NB4 (cell line): ENCODE results near the gene METRNL.
A peak's percentile ranks its signal among the peaks of the same experiment; 100 is the strongest.

ENCODE experiments used
- DNase-seq: peaks from one replicate; pipeline ENCODE4 v3.0.0; 2010; ENCODE audit warnings: low read depth
- H3K4me3 ChIP-seq: one replicate; pipeline ENCODE4 v1.5.1; 2011; ENCODE audit warnings: mild to moderate bottlenecking, low read depth, low read length, moderate library complexity
- MAX ChIP-seq: IDR thresholded peaks from 2 replicates; pipeline ENCODE4 v1.6.1; 2011; ENCODE audit warnings: low read depth, low read length
- MYC ChIP-seq: IDR thresholded peaks from 2 replicates; pipeline ENCODE4 v1.6.1; 2011; ENCODE audit warnings: low read depth, low read length
- POLR2A ChIP-seq: IDR thresholded peaks from 2 replicates; pipeline ENCODE4 v1.6.1; 2011; ENCODE audit warnings: mild to moderate bottlenecking; ENCODE audit not compliant: insufficient read length; ENCODE audit errors: extremely low read depth
- TF ChIP-seq, protein P1 (sequence below): IDR thresholded peaks from one replicate; pipeline ENCODE4 v1.5.1; 2012; ENCODE audit warnings: low read depth, low read length

The METRNL gene

DNA sequence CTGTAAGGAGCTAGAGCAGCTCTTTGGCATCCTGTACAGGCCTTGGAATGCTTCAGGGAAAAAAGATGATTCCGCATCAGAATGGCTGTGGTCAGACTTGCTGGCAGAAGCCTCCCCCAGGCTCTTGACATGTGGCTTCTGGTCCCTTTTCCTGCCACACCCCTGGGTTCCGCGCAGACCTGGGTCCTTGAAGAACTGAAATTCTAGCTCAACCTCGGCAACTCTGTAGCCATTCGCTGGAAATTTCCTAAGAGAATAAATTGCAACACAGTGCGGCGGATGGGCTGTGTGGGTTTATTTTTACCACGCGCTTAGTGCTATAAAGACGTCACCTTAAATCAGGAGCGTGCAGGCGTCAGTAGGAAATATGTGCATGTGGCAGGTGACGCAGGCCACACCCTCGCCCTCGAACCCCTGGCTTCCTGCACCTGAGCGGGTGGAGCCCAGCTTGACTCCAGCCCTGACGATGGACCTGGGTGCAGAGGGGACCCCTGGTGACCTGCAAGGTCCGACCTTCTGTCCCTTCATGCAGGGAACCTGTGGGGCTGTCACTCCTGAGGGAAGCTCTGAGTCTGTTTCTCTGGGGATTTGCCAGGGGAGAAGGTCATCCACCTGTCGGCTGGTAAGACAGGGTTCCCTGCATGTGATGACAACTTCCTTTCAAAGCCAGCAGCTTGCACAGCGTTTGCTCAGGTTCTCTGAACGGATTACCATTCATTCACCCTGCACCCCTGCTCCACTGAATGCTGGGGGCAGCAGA, 46.3 kb downstream of the METRNL start:
- peak; percentile 87 for DNase-seq
- TF ChIP-seq MAX = peak; percentile 84
- TF ChIP-seq, protein P1, sequence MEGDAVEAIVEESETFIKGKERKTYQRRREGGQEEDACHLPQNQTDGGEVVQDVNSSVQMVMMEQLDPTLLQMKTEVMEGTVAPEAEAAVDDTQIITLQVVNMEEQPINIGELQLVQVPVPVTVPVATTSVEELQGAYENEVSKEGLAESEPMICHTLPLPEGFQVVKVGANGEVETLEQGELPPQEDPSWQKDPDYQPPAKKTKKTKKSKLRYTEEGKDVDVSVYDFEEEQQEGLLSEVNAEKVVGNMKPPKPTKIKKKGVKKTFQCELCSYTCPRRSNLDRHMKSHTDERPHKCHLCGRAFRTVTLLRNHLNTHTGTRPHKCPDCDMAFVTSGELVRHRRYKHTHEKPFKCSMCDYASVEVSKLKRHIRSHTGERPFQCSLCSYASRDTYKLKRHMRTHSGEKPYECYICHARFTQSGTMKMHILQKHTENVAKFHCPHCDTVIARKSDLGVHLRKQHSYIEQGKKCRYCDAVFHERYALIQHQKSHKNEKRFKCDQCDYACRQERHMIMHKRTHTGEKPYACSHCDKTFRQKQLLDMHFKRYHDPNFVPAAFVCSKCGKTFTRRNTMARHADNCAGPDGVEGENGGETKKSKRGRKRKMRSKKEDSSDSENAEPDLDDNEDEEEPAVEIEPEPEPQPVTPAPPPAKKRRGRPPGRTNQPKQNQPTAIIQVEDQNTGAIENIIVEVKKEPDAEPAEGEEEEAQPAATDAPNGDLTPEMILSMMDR = no peak
- TF ChIP-seq POLR2A = no peak
- peak; percentile 73; the same call in 1 of the 2 replicates for TF ChIP-seq MYC
- no peak overlapping the region for H3K4me3 ChIP-seq

DNA sequence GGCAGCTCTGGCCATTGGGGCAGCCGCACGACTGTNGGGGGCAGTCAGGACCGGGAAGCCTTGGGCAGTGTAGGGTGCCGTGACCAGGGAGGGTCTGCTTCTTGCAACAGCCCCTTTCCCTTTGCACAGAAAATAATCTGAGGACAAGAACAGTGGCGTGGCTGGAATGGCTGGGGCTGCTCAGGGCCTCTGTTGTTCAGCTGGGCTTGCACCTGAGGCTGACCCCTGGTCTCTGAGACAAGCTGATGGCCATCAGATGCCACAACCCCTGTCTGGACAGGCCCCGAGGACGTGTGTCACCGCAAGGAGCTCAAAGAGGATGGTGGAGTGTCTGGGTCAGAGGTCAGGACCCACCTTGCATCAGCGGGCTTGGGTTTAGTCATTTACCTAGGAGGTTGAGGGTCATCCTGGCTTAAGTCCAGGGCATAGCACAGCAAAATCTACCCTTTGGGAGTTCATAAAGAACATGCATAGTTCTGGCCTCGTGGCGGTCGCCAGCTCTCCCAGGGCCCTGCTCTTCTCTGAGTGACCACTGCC, 46.9 kb downstream of the METRNL start:
- H3K4me3 ChIP-seq = no peak overlapping the region
- DNase-seq = no peak
- TF ChIP-seq POLR2A (no peak), MYC (no peak), MAX (no peak)
- TF ChIP-seq, protein P1 = no peak

GRCh38 chr17:83127431-83128160, 48.2 kb downstream of the METRNL start:
- TF ChIP-seq, protein P1 = no peak
- no peak for TF ChIP-seq POLR2A
- no peak for TF ChIP-seq MAX
- H3K4me3 ChIP-seq = no peak overlapping the region
- DNase-seq = no peak

DNA sequence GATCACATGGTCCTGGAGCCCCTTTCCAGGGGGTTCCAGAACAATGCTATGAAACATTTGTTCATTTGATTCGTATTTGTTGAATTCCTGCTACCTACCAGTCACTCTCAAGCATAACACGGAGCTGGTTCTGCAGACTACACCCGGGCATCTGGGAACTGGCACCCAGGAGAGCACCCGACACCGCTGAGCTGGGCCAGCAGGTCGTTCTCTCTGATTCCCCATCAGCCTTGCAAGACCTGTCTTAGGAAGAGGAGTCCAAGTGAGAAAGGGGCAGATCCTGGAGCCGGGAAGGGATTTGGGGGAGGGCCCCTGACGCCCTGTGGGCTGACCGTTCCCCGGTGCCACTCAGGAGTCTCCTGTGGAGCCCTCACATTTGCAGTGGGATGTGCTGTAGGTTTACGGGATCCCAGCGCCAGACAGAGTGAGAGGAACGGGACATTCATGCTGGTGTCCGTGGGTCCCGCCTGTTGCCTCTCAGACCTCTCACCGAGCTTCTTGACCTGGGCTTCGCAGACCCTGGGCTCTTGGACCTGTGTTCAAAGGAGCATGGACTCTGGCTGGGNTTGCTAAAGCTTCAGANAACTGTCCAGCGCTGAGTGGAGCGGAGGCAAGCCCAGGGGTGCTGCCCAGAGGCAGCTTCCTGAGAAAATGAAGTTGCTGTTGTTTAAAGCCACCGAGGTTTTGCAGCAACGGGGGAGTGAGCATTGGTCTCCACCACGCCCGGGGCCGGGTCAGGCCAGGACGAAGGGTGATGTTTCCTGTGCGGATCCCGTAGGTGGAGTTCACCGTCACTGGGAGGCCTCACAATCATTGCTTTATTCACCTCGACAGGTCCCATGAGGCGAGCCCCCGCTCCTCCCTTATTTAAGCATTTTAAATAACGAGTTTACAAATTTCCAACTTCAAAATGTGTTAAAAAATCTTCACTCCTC, 49.2 kb downstream of the METRNL start:
- DNase-seq = peak; percentile 52
- no peak for TF ChIP-seq MAX
- TF ChIP-seq, protein P1 = no peak
- no peak overlapping the region for H3K4me3 ChIP-seq

DNA sequence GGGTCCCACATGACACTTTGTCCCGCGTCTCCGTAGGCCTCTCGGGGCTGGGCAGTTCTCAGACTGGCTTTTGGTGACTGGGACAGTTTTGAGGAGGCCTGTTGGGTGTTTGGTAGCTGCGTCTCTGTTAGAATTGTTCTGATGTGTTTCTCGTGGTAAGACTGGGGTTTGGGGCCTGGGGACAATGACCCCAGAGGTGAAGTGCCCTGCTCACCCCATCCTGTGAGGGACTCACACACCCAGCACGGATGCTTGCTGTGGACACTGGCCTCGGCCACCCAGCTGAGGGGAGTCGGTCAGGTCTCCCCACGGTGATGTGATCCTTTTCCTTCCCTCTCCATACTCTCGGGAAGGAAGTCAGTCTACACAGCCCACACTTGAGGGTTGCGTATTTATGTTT, 50.3 kb downstream of the METRNL start:
- TF ChIP-seq MYC = no peak
- no peak overlapping the region for H3K4me3 ChIP-seq
- no peak for DNase-seq
